ENCODE results near the gene GGT7.
"Not testable (repeated sequence)": the region's sequence is repeated elsewhere in the genome, so short reads cannot be mapped to it uniquely, and the experiment has no call there.

The GGT7 gene

GRCh38 chr20:34824452-34824805 is 48.2 kb downstream of the GGT7 start:
- no peak for FAIRE-seq
- DNase-seq (ENCODE audit: insufficient read length, low spot score), result no peak
- TF ChIP-seq CTCF (IDR thresholded peaks at IDR 0.05; ENCODE audit: insufficient read depth, missing control alignments), result no peak

GRCh38 chr20:34824026-34824425 is 48.6 kb downstream of the GGT7 start:
- FAIRE-seq (no peak), DNase-seq (ENCODE audit: insufficient read length, low spot score) (no peak)
- TF ChIP-seq CTCF (IDR thresholded peaks at IDR 0.05; ENCODE audit: insufficient read depth, missing control alignments), result no peak

GRCh38 chr20:34820805-34821578 is 51.7 kb downstream of the GGT7 start:
- no peak for FAIRE-seq
- no peak for DNase-seq (ENCODE audit: insufficient read length, low spot score)
- TF ChIP-seq CTCF (IDR thresholded peaks at IDR 0.05; ENCODE audit: insufficient read depth, missing control alignments), result no peak

GRCh38 chr20:34817801-34818200 is 54.9 kb downstream of the GGT7 start:
- TF ChIP-seq CTCF (IDR thresholded peaks at IDR 0.05; ENCODE audit: insufficient read depth, missing control alignments), result no peak
- no peak for FAIRE-seq
- no peak for DNase-seq (ENCODE audit: insufficient read length, low spot score)

GRCh38 chr20:34817072-34817471 is 55.6 kb downstream of the GGT7 start:
- TF ChIP-seq CTCF (IDR thresholded peaks at IDR 0.05; ENCODE audit: insufficient read depth, missing control alignments), result no peak
- DNase-seq (ENCODE audit: insufficient read length, low spot score) (no peak), FAIRE-seq (no peak)

- DNase-seq (ENCODE audit: insufficient read length, low spot score) (no peak), FAIRE-seq (no peak)
- TF ChIP-seq CTCF (IDR thresholded peaks at IDR 0.05; ENCODE audit: insufficient read depth, missing control alignments), result no peak
These were observed 57.0 kb downstream of the GGT7 start for GRCh38 chr20:34815636-34816035.

- FAIRE-seq (no peak), DNase-seq (ENCODE audit: insufficient read length, low spot score) (no peak)
- TF ChIP-seq CTCF (IDR thresholded peaks at IDR 0.05; ENCODE audit: insufficient read depth, missing control alignments), result no peak
These were observed 64.1 kb downstream of the GGT7 start for GRCh38 chr20:34808583-34808982.

GRCh38 chr20:34807944-34808465 is 64.7 kb downstream of the GGT7 start:
- DNase-seq (ENCODE audit: insufficient read length, low spot score); FAIRE-seq: not testable (repeated sequence)
